Body of pancreas (tissue), 4 donors: ENCODE results near the gene OXLD1. TPM values are rescaled to one million over a fixed set of nuclear protein-coding genes. Genes with fewer than 3 reads are reported as not detected.

Experiments used
- ATAC-seq: fragments of 150-250 bp; one replicate; pipeline ENCODE4 v1.9.1; 2016
- DNase-seq, 4 donors: peaks; one replicate each; pipeline ENCODE4 v3.0.0-alpha.2; 2019
- H3K27ac ChIP-seq, 4 donors: fragments of 200-600 bp; sonication (generic); 1 replicate in 3 of 4; 2 replicates in 1 of 4; pipeline versions ENCODE4 v1.5.1 to v1.6.1; 2016 to 2019; ENCODE audit warnings: mild to moderate bottlenecking in 1 of 4, mixed read lengths in 1 of 4, moderate library complexity in 1 of 4
- H3K27me3 ChIP-seq, 2 donors: fragments of 200-600 bp; sonication (generic); one replicate each; pipeline ENCODE4 v1.6.0; 2016; ENCODE audit warnings: mild to moderate bottlenecking in 1 of 2
- H3K36me3 ChIP-seq, 2 donors: fragments of 200-600 bp; sonication (generic); replicated peaks in 1 of 2; 2 replicates each; pipeline ENCODE4 v1.5.1; 2016; ENCODE audit warnings: low read depth in 2 of 2; ENCODE audit not compliant: insufficient read depth in 1 of 2
- H3K4me1 ChIP-seq: fragments of 200-600 bp; sonication (generic); one replicate; pipeline ENCODE4 v1.6.0; 2016
- H3K4me3 ChIP-seq, 2 donors: fragments of 200-600 bp; sonication (generic); 1 replicate in 1 of 2; 2 replicates in 1 of 2; pipeline ENCODE4 v1.5.1; 2016 to 2019
- H3K9me3 ChIP-seq, 3 donors: fragments of 200-600 bp; sonication (generic); 1 replicate in 2 of 3; 2 replicates in 1 of 3; pipeline ENCODE4 v1.5.1; 2016
- CTCF ChIP-seq, 7 experiments: fragments of 450-650 bp in 4 of 7; fragments of 200-600 bp in 3 of 7; sonication (generic) in 3 of 7; IDR thresholded peaks; one replicate each; pipeline ENCODE4 v1.5.1; 2016 to 2019; ENCODE audit warnings: antibody characterized with exemption in 7 of 7
- POLR2A ChIP-seq, 3 donors: fragments of 450-650 bp; IDR thresholded peaks; one replicate each; pipeline ENCODE4 v1.6.1; 2016; ENCODE audit warnings: antibody characterized with exemption in 3 of 3, mild to moderate bottlenecking in 2 of 3
- WGBS, 2 donors: methylation state at CpG; one replicate each; pipeline ENCODE4 v1.1.5; 2017; 5-methylcytosine and 5-hydroxymethylcytosine counted together
- intact Hi-C: fragments of 100-400 bp; cut with DNase I; formaldehyde crosslinking; loops from one replicate; pipeline ENCODE4 v1.15.1; 2023
- total RNA-seq, 2 donors: library from RNA; depleted of rRNA; stranded (reverse); fragments of >200 nt; gene quantifications; one replicate each; pipeline ENCODE4 v1.1.0, GENCODE V29; 2016

OXLD1 gene
- total RNA-seq, 2 donors from 2014 or later: 18.1 to 23.3 TPM

- intact Hi-C loops: no loop called here
- Histone ChIP-seq H3K27me3 (no peaks in the 10 kb centered on the region), H3K9me3 (no peaks in the 10 kb centered on the region), H3K4me3 (no peak overlapping the region), H3K4me1 (peaks cover 29% of the 10 kb centered on the region), H3K36me3 (no peaks in the 10 kb centered on the region), H3K27ac (peak overlapping the region; percentile 85 to 94 (median 92))
- DNase-seq (no peak), ATAC-seq (no peak)
- TF ChIP-seq POLR2A (IDR thresholded peaks at IDR 0.05): no peak
- TF ChIP-seq CTCF (IDR thresholded peaks at IDR 0.05): no peak
- 97 to 98% methylated on average over 9 of the region's 9 CpGs for WGBS, 2 donors
These were observed 6.0 kb downstream of the OXLD1 start for GRCh38 chr17:81660441-81660840.

- H3K4me3 ChIP-seq: no peak overlapping the region
- peak overlapping the region; percentile 66 to 94 (median 92) for H3K27ac ChIP-seq
- H3K9me3 ChIP-seq: no peaks in the 10 kb centered on the region
- peak; percentile 76 for ATAC-seq
- intact Hi-C loops: no loop called here
- DNase-seq: peak; percentile 33 to 67 (median 44)
- H3K36me3 ChIP-seq: no peaks in the 10 kb centered on the region
- WGBS, 2 donors: 37 to 46% methylated on average over 5 of the region's 5 CpGs
- TF ChIP-seq POLR2A (IDR thresholded peaks at IDR 0.05): no peak
- no peak for TF ChIP-seq CTCF (IDR thresholded peaks at IDR 0.05)
- H3K27me3 ChIP-seq: no peaks in the 10 kb centered on the region
- peaks cover 25% of the 10 kb centered on the region for H3K4me1 ChIP-seq
These were observed 7.4 kb downstream of the OXLD1 start for GRCh38 chr17:81659038-81659437.

GRCh38 chr17:81656835-81657234, 9.6 kb downstream of the OXLD1 start:
- peaks cover 25% of the 10 kb centered on the region for H3K4me1 ChIP-seq
- ATAC-seq: no peak
- no peak overlapping the region for H3K27ac ChIP-seq
- TF ChIP-seq POLR2A (IDR thresholded peaks at IDR 0.05) (no peak), CTCF (IDR thresholded peaks at IDR 0.05) (no peak)
- no peak overlapping the region for H3K4me3 ChIP-seq
- no peaks in the 10 kb centered on the region for H3K9me3 ChIP-seq
- DNase-seq: no peak
- no peaks in the 10 kb centered on the region for H3K36me3 ChIP-seq
- intact Hi-C loops: no loop called here
- no peaks in the 10 kb centered on the region for H3K27me3 ChIP-seq
- 74 to 80% methylated on average over 3 to 4 of the region's 4 CpGs for WGBS, 2 donors

GRCh38 chr17:81656118-81656743, 10.2 kb downstream of the OXLD1 start, which contains the start of gene PDE6G:
TSS of gene PDE6G (minus strand) at chr17:81656542. CDS start at chr17:81653305, 3,237 bp downstream.
- no peaks in the 10 kb centered on the region for H3K9me3 ChIP-seq
- H3K4me3 ChIP-seq: no peak within 1 kb of the TSS
- TF ChIP-seq POLR2A (IDR thresholded peaks at IDR 0.05): no peak
- TF ChIP-seq CTCF (IDR thresholded peaks at IDR 0.05): no peak
- DNase-seq (no peak), ATAC-seq (no peak)
- H3K27ac ChIP-seq: no peak within 1 kb of the TSS
- no peaks in the 10 kb centered on the region for H3K27me3 ChIP-seq
- peaks cover 24% of the 10 kb centered on the region for H3K4me1 ChIP-seq
- intact Hi-C loops: no loop called here
- WGBS, 2 donors: 83% methylated on average over 14 of the region's 15 CpGs; no CpG with 5 or more reads in 1 of the 2 donors
- H3K36me3 ChIP-seq: no peaks in the 10 kb centered on the region
